GM18858 (cell line): Measurements from ENCODE around the gene CTNNA3.

Experiments used
- ATAC-seq: cut with Tn5 transposase; IDR thresholded peaks from one replicate; pipeline ENCODE4 v1.9.1; 2021; ENCODE audit not compliant: unreplicated experiment

Gene CTNNA3

GRCh38 chr10:66259836-66260235, 1436.2 kb downstream of the CTNNA3 start:
- peak; percentile 53 for ATAC-seq

- ATAC-seq, result no peak
Observed at GRCh38 chr10:66258693-66259092, 1437.3 kb downstream of the CTNNA3 start.

- no peak for ATAC-seq
Observed at GRCh38 chr10:66257801-66258200, 1438.2 kb downstream of the CTNNA3 start.

- no peak for ATAC-seq
Observed at GRCh38 chr10:66252986-66253385, 1443.0 kb downstream of the CTNNA3 start.

GRCh38 chr10:66246177-66246576, 1449.8 kb downstream of the CTNNA3 start:
- no peak for ATAC-seq

GRCh38 chr10:66244953-66245352, 1451.0 kb downstream of the CTNNA3 start:
- no peak for ATAC-seq

- no peak for ATAC-seq
Observed at GRCh38 chr10:66242885-66243284, 1453.1 kb downstream of the CTNNA3 start.

GRCh38 chr10:66239062-66239461, 1456.9 kb downstream of the CTNNA3 start:
- no peak for ATAC-seq

GRCh38 chr10:66238343-66238742, 1457.7 kb downstream of the CTNNA3 start:
- no peak for ATAC-seq

- no peak for ATAC-seq
Observed at GRCh38 chr10:66234872-66235271, 1461.1 kb downstream of the CTNNA3 start.

GRCh38 chr10:66228887-66229286, 1467.1 kb downstream of the CTNNA3 start:
- ATAC-seq, result no peak

GRCh38 chr10:66223656-66224055, 1472.3 kb downstream of the CTNNA3 start:
- no peak for ATAC-seq

- no peak for ATAC-seq
Observed at GRCh38 chr10:66222462-66223046, 1473.4 kb downstream of the CTNNA3 start.

GRCh38 chr10:66218981-66219587, 1476.9 kb downstream of the CTNNA3 start:
- no peak for ATAC-seq

- no peak for ATAC-seq
Observed at GRCh38 chr10:66218289-66218688, 1477.7 kb downstream of the CTNNA3 start.

GRCh38 chr10:66215920-66216319, 1480.1 kb downstream of the CTNNA3 start:
- no peak for ATAC-seq

GRCh38 chr10:66214721-66215404, 1481.1 kb downstream of the CTNNA3 start:
- ATAC-seq, result no peak

GRCh38 chr10:66209025-66209424, 1487.0 kb downstream of the CTNNA3 start:
- ATAC-seq, result no peak

GRCh38 chr10:66204838-66205237, 1491.2 kb downstream of the CTNNA3 start:
- no peak for ATAC-seq

- no peak for ATAC-seq
Observed at GRCh38 chr10:66202101-66202500, 1493.9 kb downstream of the CTNNA3 start.

GRCh38 chr10:66192162-66192831, 1503.7 kb downstream of the CTNNA3 start:
- no peak for ATAC-seq

- no peak for ATAC-seq
Observed at GRCh38 chr10:66190413-66190812, 1505.6 kb downstream of the CTNNA3 start.
